Middle frontal gyrus (tissue), 1 donor: ENCODE measurements around the gene KRABD2.
A peak's percentile ranks its signal among the peaks of the same experiment; 100 is the strongest.
"Not testable (repeated sequence)": the region's sequence is repeated elsewhere in the genome, so short reads cannot be mapped to it uniquely, and the experiment has no call there.

Experiments used
- DNase-seq: peaks from one replicate; pipeline ENCODE4 v3.0.0-alpha.2; 2015; ENCODE audit warnings: low spot score; ENCODE audit errors: extremely low spot score

Gene KRABD2

DNA sequence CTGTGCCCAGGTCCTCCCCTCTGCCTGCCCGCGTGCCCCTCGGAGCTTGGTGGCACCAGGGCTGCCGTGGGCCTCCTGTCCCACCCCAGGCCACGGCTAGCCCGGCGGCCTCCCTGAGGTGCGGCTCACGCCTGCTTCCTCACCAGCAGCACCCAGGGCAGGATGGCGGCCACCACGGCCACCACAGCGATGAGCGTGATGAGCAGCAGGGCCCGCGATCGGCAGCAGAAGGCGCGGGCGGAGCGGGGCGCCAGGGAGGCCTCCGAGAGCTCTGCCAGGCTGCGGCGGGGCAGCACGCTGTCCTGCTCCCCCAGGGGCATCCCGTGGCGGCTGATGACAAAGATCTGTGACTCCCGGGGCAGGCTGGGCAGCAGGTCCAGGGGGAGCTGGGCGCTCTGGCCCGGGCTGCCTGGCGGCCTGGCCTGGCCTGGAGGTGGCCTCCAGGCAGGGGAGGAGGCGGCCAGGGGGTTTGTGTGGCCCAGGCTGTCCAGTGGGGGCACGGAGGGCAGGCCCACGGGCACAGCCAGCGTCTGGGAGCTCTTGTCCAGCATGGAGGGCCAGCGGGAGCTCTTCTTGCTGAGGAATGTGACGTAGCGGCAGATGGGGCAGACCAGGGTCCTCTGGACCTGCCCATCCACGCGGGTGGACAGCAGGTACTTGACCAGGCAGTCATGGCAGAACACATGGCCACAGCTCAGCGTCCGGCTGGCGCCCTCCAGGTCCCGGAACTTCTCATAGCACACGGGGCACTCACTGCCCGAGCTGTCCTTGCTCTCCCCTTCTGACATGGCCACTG lies 16.4 kb upstream of the KRABD2 start:
- no peak for DNase-seq

DNA sequence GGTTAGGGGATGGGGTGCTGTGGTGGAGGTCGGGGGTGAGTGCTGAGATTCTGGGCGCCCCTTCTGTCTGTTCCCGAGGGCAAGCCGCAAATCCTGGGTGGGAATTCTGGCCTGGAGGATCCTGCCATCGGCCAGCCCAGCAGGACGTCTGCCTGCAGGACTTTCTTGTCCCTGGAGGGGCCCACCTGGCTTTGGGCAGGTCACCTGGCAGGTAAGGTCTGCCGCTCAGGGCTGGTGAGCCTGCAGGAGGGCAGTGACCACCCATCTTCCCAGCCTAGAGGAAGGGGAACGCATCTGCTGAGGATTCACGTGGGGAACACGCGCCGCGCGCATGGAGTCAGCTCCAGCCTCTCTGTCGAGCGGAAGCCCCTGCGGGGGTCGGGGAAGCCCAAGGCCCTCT lies 15.8 kb upstream of the KRABD2 start:
- DNase-seq: no peak

DNA sequence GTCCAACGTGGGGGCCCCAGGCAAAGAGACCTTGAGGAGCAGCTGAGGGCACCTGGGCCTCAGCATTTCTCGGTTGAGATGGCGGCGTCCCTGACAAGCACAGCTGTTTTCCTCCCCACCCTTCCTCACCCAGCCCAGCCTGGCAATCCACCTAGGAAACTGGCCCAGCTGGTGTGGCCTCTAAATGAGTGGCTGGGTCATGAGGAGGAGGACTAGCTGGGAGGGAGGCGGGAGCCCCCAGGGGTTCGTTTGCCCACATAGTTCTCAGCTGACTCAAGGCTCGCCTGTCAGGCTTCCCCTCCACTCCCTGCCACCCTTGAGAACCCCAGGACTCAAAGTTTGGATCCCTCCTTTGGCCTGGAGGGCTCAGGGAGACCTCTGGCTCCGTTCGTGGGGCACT lies 15.2 kb upstream of the KRABD2 start:
- no peak for DNase-seq

DNA sequence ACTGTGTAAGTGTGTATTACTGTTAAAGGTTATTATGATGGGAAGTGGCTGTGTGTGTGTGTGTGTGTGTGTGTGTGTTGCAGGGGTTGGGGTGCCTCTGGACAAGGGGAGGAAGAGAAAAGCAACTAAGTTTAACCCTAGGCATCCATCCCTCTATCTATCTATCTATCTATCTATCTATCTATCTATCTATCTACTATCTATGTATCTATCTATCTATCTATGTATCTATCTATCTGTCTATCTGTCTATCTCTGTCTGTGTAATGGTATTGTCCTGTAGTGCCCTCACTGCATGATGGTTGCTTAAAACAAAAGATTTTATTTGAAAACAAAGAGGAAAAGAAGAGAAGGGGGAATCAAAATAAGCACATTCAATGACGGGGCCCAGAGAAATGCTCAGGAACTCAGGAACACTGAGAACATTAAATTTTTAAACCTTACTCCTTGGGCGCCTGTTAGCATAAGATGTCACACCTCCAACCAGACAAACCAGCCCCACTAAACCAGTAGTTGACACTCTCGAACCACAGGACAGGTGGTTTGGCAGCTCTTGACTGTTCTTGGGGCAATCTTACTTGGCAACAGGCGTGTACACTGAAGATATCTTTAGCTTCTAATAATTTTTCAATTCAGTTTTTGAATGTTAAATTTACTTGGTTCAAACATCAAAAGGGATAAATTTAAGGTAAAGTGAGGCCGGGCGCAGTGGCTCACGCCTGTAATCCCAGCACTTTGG lies 11.6 kb upstream of the KRABD2 start:
- no peak for DNase-seq

DNA sequence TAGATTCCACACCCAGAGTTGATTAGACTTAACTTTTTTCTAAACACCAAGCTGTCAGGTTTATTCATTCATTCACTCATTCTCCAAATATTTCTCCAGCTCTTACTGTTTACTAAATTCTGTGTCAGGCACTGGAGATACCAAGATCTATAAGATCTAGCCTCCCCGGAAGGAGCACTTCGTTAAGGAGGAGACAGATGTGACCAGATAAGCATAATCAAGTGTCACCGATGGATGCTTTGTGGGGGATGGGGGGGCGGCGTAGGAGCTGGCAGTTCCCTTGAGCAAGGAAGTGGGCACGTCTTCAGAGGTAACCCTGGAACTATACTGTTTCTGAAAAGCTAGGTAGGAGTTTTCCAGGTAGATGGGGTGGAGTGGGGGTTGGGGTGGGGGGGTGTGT lies 10.3 kb upstream of the KRABD2 start:
- DNase-seq: no peak

DNA sequence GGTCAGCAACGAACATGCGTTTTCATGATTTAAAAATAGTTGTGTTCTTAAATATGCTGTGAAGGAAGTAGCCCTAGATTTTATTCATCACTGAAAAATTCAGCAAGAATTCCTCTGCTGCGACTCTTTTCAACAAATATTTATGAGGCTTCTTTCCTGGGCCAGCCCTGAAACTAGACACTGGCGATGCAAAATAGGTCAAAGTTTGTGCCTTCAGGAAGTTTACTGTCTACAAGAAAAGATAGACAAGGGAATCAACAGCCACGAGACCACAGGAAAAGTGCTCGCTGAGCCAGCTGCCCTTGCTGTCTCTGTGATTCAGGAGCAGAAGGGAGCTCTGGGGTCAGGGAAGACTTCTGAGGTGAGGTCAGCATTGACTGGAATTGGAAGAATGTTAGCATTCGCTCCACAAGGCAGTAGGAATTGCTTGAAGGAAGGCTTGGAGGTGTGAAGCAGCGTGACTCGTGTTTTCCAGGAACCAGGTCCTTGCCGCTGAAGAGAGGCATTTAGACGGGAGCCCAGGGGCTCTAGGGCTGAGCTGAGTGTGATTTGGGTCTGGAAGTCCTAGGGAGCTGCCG lies 8.4 kb upstream of the KRABD2 start:
- DNase-seq: no peak

DNA sequence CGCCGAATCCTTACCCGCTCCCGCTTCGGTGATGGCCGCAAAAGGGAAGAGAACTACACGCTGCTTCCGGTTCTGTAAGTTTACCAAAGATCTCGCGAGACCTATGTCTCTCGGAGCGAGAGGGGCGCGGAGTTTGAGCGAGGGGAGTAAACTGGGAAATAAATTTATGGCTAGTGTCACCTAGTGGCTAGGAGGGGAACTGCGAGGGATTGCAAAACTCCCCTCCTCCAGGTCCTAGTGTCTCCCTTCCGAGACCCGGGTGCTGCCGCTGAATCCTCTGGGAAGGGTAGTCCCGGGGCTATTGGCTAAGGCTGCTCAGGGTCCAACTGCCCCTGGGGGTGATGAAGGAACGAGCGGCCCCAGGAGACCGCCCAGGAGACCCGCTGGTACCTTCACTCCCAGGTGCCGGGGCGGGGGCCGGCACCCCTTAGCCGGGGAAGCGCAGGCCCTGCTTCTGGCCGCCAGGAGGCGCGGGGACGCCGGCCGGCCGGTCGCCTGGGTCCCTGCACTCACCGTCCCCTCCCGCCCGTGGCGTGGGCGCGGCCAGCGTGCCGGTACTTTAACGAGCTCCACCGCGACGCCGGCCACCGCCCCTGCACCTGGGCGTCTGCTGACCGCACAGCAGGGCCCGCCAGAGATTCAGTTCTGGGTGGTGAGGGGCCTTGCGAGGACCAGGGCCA lies 6.8 kb upstream of the KRABD2 start, which contains the start of gene RPL26:
Gene RPL26, minus strand, starts transcription at position 51 of the 680 bp plus-strand sequence. CDS start 883 bp downstream, outside the sequence.
- DNase-seq: peak; percentile 99

DNA sequence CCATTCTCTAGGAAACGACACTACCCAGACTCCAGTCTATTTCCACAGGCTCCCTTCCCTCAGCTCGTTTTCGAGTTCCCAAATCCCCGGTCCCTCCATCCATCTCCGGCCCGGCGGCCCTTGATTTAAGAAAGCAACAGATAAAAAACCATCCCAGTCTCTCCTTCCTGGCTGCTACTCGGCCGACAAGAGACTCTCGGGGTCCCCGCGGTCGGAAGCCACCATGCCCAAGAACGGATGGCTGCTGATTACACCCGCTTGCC lies 6.3 kb upstream of the KRABD2 start:
- no peak for DNase-seq

DNA sequence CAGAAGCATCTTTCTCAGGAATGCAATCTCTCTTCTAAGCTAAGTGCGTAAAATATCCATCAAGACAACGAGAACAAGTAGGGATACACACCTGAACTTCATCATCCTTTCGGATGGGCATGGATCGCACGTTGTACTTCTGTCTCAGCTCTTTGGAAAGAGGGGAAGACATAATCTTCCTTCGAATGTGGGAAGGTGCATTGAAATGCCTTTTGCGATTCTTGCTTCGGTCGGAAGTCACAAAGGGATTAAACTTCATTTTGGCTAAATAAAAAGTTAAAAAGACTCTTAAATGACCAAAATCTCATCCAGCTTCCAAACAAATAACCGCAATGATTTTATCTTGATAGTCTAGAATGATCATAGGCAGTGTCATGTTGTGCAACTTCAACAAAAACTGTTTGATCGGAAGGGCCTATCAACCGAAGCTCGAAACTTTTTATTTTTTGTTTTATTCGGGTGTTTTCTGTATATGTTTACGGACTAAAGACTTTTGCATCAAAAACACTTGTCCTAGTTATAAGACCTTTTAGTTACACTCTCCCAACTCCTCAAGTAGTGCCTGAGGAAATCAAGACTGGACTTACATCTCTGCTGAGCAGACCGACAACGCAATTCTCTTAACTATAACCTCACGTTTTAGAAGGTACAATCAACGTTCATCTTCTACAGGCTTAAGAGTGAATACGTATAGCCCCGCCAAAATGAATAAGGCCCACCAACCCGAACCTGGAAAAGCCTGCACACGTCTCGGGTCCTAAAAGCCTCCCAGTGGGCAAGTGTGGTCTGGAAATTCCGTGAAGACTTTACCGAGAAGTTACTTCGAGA lies 5.8 kb upstream of the KRABD2 start:
- DNase-seq: no peak

DNA sequence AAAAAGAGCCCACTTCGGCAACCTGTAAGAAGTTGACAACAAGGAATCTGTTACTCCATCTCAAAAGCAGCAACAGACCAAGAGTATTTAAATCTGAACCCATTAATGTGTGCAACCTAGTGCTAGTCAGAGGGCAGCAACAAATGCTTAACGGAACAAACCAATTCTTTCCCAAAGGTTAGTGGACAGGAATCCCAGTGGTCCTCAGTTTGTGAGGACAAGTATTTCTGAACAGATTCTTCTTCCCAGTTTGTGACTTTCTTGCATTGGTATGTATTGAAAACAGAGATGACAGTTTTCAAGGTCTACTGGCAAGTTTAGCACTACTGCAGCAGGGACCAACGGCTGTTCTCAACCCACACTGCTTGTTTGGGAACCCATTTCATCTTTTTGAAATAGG lies 3.5 kb upstream of the KRABD2 start:
- no peak for DNase-seq

DNA sequence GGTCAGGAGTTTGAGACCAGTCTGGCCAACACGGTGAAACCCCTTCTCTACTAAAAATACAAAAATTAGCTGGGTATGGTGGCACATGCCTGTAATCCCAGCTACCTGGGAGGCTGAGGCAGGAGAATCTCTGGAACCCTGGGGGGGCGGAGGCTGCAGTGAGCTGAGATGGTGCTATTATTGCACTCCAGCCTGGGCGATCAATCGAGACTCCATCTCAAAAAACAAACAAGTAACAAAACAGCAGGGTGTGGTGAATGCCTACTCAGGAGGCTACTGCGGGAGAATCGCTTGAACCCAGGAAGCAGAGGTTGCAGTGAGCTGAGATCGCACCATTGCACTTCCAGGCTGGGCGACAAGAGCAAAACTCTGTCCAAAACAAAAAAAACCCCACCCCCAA lies 1.6 kb upstream of the KRABD2 start:
- DNase-seq: not testable (repeated sequence)

DNA sequence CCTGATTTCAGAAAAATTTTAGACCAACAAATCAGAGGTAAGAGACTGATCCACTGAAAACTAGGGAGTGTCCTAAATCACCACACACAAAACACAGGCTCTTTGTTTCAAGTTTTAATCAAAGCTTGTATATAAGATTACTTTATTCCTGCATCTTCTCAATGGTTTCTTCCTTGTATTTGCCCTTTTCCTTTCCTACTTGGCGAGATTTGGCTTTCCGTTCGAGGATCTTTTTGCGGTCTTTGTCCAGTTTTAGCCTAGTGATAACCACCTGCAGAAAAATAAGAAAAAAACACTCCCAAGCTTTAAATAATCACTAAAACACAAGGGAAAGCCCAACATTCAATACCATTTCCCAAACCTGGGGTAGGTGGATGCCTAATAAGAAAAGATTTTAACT lies 918 bp upstream of the KRABD2 start:
- no peak for DNase-seq

DNA sequence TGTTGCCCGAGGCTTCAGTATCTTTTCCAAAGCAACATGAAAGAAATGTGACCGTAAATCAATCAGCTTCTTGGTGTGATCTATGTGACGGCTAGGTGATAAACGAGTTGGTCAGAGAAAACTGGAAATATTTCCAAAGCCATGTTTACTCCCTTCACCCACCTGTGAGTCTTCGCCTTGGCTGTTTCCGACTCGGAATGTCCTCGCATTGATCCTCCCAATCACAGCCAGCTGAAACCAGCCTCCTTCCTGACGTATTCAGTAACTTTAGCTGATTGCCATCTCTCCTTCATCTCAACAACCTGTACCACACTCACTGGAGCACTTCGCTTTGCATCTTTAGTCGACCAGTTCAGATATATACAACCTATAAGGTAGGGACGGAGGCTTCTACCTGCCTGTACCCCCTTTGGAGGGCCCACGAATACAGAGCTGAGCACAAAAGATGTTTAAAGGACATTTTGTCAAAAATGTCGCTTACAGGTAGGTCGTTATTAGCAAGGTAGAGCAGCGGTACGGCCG lies 705 bp downstream of the KRABD2 start:
- no peak for DNase-seq

DNA sequence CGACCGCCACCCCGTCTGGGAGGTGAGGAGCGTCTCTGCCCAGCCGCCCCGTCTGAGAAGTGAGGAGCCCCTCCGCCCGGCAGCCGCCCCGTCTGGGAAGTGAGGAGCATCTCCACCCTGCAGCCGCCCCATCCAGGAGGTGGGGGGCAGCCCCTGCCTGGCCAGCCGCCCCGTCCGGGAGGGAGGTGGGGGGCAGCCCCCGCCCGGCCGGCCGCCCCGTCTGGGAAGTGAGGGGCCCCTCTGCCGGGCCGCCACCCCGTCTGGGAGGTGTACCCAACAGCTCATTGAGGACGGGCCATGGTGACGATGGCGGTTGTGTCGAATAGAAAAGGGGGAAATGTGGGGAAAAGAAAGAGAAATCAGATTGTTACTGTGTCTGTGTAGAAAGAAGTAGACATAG lies 2.6 kb downstream of the KRABD2 start:
- not testable (repeated sequence) for DNase-seq

DNA sequence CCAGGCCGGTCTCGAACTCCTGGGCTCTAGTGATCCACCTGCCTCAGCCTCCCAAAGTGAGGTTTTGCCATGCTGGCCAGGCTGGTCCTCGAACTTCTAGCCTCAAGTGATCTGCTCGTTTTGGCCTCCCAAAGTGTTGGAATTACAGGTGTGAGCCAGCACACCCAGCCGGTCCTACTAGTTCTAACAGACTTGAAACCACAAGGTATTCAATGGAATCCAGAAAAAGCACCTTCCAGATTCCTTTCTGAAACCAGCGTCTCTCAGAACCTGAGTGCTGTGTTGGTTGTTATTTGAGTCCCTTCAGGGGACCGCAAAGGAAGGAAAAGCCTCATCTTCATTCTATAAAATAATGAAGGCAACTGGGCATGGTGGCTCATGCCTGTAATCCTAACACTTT lies 4.1 kb downstream of the KRABD2 start:
- DNase-seq: no peak

DNA sequence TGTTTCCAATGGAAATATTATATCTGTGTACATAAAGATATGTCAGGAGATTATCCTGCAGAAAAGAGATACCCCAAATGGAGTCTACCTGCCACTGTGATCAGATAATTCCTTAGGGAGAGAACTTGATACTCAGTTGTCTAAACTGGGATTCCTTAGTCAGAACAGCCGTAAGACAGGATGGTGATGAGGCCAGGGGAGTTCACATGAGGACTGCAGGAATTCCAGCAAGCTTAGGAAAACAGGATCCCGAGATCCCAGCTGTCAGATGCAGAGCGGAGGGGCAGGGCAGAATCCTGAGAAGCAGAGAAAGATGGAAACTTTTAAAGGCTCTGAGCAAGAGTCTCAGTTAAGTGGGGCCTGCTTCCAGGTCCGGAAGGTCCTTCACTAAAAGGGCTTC lies 4.7 kb downstream of the KRABD2 start:
- no peak for DNase-seq

DNA sequence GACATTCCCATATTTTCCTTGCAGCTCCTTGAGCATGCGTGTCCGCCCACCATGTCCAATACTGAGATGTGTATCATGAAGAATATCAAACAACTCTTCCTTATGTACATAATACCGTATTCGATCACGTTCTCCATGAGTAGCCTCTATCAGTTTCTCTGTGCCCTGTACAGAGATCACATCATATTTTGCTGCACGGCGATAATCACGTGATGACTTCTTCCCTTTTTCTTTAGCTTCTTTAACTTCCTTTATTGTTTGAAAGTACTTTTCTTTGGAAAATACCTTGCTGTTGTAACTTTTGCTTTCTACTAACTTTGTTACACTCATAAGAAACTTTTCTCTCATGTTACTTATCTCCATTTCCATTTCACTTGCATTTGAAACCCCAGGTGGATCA lies 6.6 kb downstream of the KRABD2 start:
- no peak for DNase-seq

DNA sequence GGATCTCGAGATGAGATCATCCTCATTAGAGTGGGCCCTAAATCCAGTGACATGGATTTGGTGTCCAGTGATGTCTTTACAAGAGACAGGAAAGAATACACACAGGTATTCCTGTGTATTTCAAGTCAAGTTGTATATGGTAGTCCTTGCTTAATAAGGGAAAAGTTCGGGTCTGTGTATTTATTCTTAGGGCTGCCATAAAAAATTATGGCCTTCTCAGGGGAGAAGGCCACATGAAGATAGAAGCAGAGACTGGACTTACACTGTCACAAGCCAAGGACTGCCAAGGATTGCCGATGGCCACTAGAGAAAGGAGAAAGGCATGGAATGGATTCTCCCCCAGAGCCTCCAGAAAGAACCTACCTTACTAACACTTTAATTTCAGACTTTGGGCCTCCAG lies 8.3 kb downstream of the KRABD2 start:
- no peak for DNase-seq

DNA sequence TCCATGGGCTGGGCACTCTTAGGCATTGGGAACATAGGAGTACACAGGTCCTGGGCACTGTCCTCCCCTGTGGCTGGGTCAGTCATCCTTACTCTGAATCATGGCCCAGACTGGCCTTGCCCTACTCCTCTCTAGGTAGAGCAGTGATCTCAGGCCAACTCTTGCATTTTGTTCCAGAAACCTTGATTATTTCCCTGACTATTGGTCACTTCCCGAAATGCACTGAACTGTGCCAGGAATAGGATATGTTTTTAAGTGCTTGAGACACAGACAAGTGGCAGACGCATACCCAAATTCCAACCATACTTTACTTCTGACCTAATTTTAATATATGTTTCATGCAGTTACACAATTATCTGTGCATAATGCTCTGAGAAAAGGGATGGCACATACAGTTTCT lies 10.3 kb downstream of the KRABD2 start:
- no peak for DNase-seq

DNA sequence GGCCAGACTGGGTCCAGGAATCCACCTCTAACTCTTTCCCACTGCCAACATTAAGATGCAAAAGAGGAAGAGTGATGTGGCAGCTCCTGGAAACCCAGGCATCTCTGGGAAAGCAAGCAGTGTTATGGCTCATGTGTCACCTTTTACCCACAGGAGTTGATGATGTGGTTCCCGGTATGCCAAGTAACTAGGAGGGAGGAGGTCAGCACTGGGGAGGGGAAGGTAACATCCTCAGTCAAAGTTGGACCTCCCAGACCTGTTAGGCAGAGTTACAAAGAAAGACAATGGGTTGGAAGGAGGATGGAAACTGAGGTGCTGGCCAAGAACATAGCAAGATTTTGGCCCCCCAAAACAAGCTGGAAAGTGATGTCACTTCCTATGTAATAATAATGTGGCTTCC lies 11.4 kb downstream of the KRABD2 start:
- DNase-seq: no peak
